Measurements from ENCODE around the gene PVALEF. TPM values are rescaled to one million over a fixed set of nuclear protein-coding genes. Genes with fewer than 3 reads are reported as not detected.

PVALEF gene
- total RNA-seq, 2 experiments from 2014 or later, result not detected

GRCh38 chr17:81123052-81124048, 42.0 kb upstream of the PVALEF start:
- no peaks in the 10 kb centered on the region for H3K9me3 Mint-ChIP-seq (ENCODE audit: low read depth)
- no peak overlapping the region for H3K4me3 Mint-ChIP-seq
- H3K4me1 Mint-ChIP-seq, result no peaks in the 10 kb centered on the region
- intact Hi-C loops (cut with DNase I, micrococcal nuclease), result no loop called here
- H3K27me3 Mint-ChIP-seq, result no peaks in the 10 kb centered on the region
- no peak for DNase-seq
- POLR2A ChIA-PET, result no interaction called here
- no peak overlapping the region for H3K27ac Mint-ChIP-seq
- no peak for ATAC-seq
- CTCF ChIA-PET, result no interaction called here
- H3K36me3 Mint-ChIP-seq (ENCODE audit: low read depth), result no peaks in the 10 kb centered on the region

DNA sequence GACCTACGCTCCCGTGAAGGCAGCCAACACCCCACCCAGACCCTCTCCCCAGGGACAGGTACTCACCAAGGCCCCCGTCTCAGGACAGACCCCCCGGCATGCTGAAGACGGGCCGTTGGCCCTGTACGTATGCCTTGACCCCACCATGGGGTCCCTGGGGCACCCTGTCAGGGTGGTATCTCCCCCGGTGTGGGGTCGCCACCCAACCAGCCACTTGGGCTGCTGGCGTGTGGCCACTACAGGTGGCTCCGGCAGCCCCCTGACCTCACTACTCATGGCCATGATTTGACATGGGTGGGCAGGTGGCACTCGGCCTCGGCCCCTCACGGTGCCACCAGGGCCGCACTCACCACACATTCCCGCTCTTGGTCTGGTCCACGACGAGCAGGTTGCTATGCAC, 40.9 kb upstream of the PVALEF start:
- intact Hi-C loops (cut with DNase I, micrococcal nuclease), result no loop called here
- POLR2A ChIA-PET, result no interaction called here
- Mint-ChIP-seq H3K27ac (no peak overlapping the region), H3K4me3 (no peak overlapping the region), H3K4me1 (no peaks in the 10 kb centered on the region), H3K36me3 (ENCODE audit: low read depth) (no peaks in the 10 kb centered on the region), H3K9me3 (ENCODE audit: low read depth) (no peaks in the 10 kb centered on the region), H3K27me3 (no peaks in the 10 kb centered on the region)
- ATAC-seq (no peak), DNase-seq (no peak)
- CTCF ChIA-PET, result no interaction called here

DNA sequence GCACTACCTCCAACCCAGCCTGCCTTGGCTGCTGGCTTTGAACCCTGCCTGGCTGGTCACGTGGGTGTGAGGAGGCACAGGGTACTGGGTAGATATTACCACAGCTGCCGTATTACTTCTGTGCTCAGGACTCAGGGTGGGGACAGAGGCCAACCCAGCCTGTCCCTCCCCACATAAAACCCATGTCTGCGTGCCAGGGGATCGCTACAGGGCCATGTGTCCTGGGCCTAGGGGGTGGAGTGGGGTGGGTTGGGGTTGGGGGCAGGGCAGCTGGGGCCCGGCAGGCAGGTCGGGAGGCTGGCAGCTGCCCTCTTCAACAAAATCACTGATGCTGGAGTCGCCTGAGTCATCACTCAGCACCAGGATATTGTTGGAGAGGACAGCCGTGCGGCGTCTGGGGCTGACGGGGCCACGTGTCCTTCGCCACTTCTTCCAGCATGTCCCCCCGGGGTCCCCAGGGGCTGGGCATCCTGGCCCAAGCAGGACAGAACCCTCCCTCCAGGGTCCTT, 39.7 kb upstream of the PVALEF start:
- ChIA-PET POLR2A (no interaction called here), CTCF (no interaction called here)
- Mint-ChIP-seq H3K27me3 (no peaks in the 10 kb centered on the region), H3K4me1 (no peaks in the 10 kb centered on the region), H3K36me3 (ENCODE audit: low read depth) (no peaks in the 10 kb centered on the region), H3K9me3 (ENCODE audit: low read depth) (no peaks in the 10 kb centered on the region), H3K27ac (no peak overlapping the region), H3K4me3 (no peak overlapping the region)
- ATAC-seq, result no peak
- DNase-seq, result no peak
- intact Hi-C loops (cut with DNase I, micrococcal nuclease), result no loop called here

DNA sequence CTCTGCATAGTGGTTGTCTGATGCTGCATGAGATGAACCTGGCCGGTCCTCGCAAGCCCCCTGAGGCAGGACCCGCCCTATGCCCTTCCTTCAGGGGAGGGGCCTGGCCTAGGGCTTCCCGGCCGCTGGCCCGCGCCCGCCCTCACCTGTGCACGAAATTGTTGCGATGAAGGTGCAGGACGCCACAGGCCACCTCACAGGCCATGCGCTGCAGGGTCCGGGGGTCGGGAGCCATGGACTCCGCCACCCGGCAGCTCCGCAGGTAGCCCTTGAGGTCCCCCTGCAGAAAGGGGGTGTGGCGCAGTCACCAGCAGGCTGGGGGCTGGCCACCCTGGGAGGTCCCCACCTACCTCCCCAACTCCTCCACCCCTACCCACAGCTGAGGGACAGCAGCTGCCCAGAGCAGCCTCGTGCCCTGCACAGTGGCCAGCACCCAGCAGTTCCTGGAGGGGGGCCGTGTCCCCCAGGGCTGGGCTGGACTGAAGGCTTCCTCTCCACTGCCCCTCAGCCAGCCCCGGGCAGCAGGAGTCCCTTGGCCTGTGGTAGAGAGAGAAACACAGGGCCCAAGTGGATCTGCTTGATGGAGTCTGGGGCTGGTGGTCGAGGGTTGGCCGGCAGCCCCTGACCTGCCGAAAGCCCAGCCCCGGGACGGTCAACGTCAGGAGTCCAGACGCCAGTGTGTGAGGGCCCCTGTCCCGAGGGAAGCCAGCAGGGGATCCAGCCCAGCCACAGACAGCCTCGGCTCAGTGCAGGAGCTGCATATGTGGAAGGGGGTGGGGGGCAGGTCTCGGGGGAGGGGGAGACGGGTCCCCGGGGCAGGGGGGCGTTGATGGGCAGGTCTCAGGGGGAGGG, 38.8 kb upstream of the PVALEF start:
- no peaks in the 10 kb centered on the region for H3K4me1 Mint-ChIP-seq
- no peaks in the 10 kb centered on the region for H3K9me3 Mint-ChIP-seq (ENCODE audit: low read depth)
- ATAC-seq (no peak), DNase-seq (no peak)
- H3K27me3 Mint-ChIP-seq, result no peaks in the 10 kb centered on the region
- intact Hi-C loops (cut with DNase I, micrococcal nuclease), result no loop called here
- no peak overlapping the region for H3K4me3 Mint-ChIP-seq
- no peaks in the 10 kb centered on the region for H3K36me3 Mint-ChIP-seq (ENCODE audit: low read depth)
- H3K27ac Mint-ChIP-seq, result no peak overlapping the region
- ChIA-PET CTCF (no interaction called here), POLR2A (no interaction called here)

DNA sequence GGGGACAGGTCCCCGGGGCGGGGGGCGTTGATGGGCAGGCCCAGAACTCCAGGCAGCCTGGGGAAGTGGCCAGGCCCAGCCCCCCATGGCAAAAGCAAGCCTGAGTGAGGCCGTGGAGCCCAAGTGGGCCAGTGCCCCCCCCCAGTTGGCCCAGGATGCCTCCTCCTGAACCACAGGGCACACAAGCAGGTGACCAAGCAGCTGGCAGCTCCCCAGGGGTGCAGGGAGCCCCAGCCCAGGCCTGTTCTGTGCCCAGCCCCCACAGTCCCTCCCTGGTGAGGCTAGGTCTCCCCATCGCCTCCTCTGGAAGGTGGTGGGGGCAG, 38.2 kb upstream of the PVALEF start:
- H3K27me3 Mint-ChIP-seq, result no peaks in the 10 kb centered on the region
- DNase-seq, result no peak
- H3K27ac Mint-ChIP-seq, result no peak overlapping the region
- CTCF ChIA-PET, result no interaction called here
- POLR2A ChIA-PET, result no interaction called here
- H3K4me3 Mint-ChIP-seq, result no peak overlapping the region
- no peak for ATAC-seq
- no peaks in the 10 kb centered on the region for H3K36me3 Mint-ChIP-seq (ENCODE audit: low read depth)
- H3K4me1 Mint-ChIP-seq, result no peaks in the 10 kb centered on the region
- intact Hi-C loops (cut with DNase I, micrococcal nuclease), result no loop called here
- H3K9me3 Mint-ChIP-seq (ENCODE audit: low read depth), result no peaks in the 10 kb centered on the region

DNA sequence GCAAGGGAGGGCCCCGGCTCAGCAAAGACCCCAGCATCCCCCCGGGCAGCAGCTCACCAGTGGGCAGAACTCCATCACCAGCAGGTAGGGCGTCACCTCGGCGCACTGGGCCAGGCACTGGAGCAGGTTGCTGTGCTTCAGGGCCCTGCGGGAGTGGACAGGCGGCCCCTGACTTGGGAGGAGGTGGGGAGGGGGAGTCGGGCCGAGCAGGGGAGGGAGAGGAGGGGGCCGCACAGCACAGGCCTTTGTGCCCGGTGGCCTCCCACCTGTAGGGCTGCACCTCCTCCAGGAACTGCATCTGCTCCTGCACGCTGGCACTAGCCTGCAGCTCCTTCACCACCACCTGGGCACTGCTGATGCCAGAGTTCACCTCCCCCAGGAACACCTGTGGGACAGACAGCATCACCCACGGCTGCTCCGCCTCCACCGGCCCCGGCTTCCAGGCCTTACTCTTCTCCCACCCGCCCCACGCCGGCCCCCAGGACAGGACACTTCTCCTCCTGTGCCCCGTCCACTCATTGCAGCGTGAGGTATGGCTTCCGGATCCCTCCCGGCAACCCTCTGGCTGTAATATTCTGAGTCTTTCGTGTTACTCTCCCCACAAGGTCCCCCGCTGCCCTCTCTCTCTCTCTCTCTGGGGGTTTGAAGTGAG, 37.7 kb upstream of the PVALEF start:
- H3K9me3 Mint-ChIP-seq (ENCODE audit: low read depth), result no peaks in the 10 kb centered on the region
- ChIA-PET CTCF (interaction anchor here (0.7 kb wide), 1 partner anchor 394 kb away, joined by 3 read pairs; no protein-coding TSS in a partner anchor), POLR2A (no interaction called here)
- H3K36me3 Mint-ChIP-seq (ENCODE audit: low read depth), result no peaks in the 10 kb centered on the region
- ATAC-seq (no peak), DNase-seq (no peak)
- no peak overlapping the region for H3K27ac Mint-ChIP-seq
- H3K4me3 Mint-ChIP-seq, result no peak overlapping the region
- H3K4me1 Mint-ChIP-seq, result no peaks in the 10 kb centered on the region
- intact Hi-C loops (cut with DNase I, micrococcal nuclease), result no loop called here
- no peaks in the 10 kb centered on the region for H3K27me3 Mint-ChIP-seq

DNA sequence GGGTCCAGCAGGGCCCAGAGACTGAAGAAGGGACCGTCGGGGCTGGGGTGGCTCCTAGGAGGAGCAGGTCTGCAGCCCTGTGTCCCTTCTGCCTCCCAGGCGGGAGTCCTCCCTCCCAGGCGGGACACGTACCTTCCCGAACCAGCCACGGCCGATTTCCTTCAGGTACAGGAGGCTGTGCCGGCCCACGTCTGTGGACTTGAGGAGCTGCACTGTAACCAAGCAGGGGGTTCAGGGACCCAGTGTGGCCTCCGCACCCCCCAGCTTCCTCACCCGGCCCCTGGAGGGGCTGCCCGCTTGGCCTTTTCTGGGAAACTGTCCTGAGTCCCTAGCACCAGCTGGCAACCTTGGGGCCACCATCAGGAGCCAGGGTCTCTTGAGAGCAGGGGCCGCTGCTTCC, 37.0 kb upstream of the PVALEF start:
- POLR2A ChIA-PET, result no interaction called here
- CTCF ChIA-PET, result interaction anchor here (0.7 kb wide), 1 partner anchor 395 kb away, joined by 3 read pairs; no protein-coding TSS in a partner anchor
- Mint-ChIP-seq H3K36me3 (ENCODE audit: low read depth) (no peaks in the 10 kb centered on the region), H3K27ac (no peak overlapping the region), H3K4me3 (no peak overlapping the region), H3K4me1 (no peaks in the 10 kb centered on the region), H3K9me3 (ENCODE audit: low read depth) (no peaks in the 10 kb centered on the region), H3K27me3 (no peaks in the 10 kb centered on the region)
- intact Hi-C loops (cut with DNase I, micrococcal nuclease), result no loop called here
- no peak for ATAC-seq
- no peak for DNase-seq

DNA sequence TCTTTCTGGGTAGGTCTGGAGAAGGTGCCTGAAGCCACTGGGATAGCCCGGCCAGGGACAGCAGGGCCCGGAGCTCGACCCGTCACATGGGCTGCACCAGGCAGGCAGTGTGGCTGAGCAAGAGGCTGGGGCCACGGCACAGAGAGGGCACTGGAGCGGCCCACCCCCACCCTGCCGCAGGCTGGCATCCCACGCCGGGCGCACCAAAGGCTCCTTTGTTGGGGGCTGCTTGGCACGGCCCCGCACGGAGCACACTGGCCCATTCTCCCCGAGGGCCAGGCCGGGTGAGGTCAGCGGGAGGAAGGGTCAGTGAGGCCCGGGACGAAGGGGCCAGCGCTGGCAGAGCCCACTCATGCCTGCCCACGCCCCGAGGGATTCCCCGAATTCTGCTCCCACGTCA, 36.5 kb upstream of the PVALEF start:
- Mint-ChIP-seq H3K9me3 (ENCODE audit: low read depth) (no peaks in the 10 kb centered on the region), H3K4me1 (no peaks in the 10 kb centered on the region)

DNA sequence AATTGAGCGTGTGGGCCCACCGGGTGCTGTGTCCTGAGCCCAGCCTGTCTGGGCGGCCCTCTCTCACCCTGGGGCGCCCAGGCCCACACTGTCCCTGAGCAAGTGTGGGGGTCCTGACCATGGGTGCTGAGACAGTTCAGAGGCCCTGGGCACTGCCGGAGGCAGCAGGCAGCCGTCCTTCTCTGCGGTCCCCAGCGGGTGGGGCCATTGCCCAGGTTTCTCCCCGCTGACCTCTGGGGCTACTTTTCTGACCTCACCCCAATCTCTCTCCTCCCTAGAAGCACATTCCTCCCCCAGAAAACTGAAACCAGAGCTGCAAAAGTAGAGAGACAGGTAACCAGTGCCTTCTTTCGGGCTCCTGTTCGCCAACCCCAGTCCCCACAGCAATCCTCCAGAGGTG, 36.0 kb upstream of the PVALEF start:
- CTCF ChIA-PET, result no interaction called here
- H3K4me1 Mint-ChIP-seq, result no peaks in the 10 kb centered on the region

More for the DNA sequence above, 36.5 kb upstream of the PVALEF start:
- Mint-ChIP-seq H3K36me3 (ENCODE audit: low read depth) (no peaks in the 10 kb centered on the region), H3K27me3 (no peaks in the 10 kb centered on the region), H3K4me3 (no peak overlapping the region), H3K27ac (no peak overlapping the region)
- ChIA-PET POLR2A (no interaction called here), CTCF (interaction anchor here (0.7 kb wide), 1 partner anchor 395 kb away, joined by 3 read pairs; no protein-coding TSS in a partner anchor)
- no peak for ATAC-seq
- intact Hi-C loops (cut with DNase I, micrococcal nuclease), result no loop called here
- DNase-seq, result no peak

DNA sequence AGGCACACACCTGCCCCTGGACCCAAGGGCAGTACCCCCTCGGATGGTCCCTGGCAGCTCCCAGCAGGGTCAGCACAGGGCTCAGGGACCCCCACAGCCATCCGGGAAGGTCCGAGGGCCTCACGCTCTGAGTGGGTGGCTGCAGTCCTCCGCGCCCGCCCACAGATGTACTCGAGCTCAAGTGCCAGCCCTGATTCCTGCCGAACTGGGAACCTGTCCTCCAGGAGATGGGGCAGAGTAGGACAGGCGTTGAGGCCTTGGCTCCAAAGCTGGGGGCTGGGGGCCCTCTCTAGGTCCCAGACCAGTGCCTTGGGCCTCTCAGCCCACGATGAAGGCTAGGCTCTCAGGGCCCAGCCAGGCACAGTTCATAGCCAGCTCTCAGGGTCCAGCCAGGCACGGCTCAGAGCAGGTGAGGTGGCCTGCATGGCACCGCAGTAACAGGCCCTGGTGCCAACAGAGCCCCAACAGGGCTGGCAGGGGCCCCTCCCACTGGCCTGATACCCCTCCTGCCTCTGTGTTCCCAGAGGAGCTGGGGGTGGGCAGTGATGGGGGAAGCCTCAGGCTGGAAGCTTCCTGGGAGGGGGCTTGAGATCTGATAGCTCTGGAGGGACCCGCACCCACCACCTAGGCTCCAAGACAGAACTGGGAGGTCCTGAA, 35.5 kb upstream of the PVALEF start:
- no peak for ATAC-seq
- intact Hi-C loops (cut with DNase I, micrococcal nuclease), result no loop called here
- ChIA-PET CTCF (interaction anchor here (0.9 kb wide), 1 partner anchor 104 kb away, joined by 4 read pairs; no protein-coding TSS in a partner anchor), POLR2A (no interaction called here)
- Mint-ChIP-seq H3K27me3 (no peaks in the 10 kb centered on the region), H3K9me3 (ENCODE audit: low read depth) (no peaks in the 10 kb centered on the region), H3K4me3 (no peak overlapping the region), H3K36me3 (ENCODE audit: low read depth) (no peaks in the 10 kb centered on the region), H3K27ac (no peak overlapping the region), H3K4me1 (no peaks in the 10 kb centered on the region)
- DNase-seq, result no peak

More for the DNA sequence above, 36.0 kb upstream of the PVALEF start:
- POLR2A ChIA-PET, result no interaction called here
- DNase-seq (no peak), ATAC-seq (no peak)
- Mint-ChIP-seq H3K27me3 (no peaks in the 10 kb centered on the region), H3K9me3 (ENCODE audit: low read depth) (no peaks in the 10 kb centered on the region), H3K27ac (no peak overlapping the region), H3K36me3 (ENCODE audit: low read depth) (no peaks in the 10 kb centered on the region), H3K4me3 (no peak overlapping the region)
- intact Hi-C loops (cut with DNase I, micrococcal nuclease), result no loop called here
